Measurements from ENCODE around the gene NISCH. TPM values are rescaled to one million over a fixed set of nuclear protein-coding genes. Genes with fewer than 3 reads are reported as not detected.

NISCH gene
- total and polyA plus RNA-seq, 2 donors (not counting 1 experiment from before 2014, with no cell fraction given): 130 to 169 TPM

- H3K27me3 Mint-ChIP-seq: no peaks in the 10 kb centered on the region
These were observed 57.9 kb downstream of the NISCH start for GRCh38 chr3:52513281-52513680.

GRCh38 chr3:52514576-52514975 is 59.2 kb downstream of the NISCH start:
- no peak overlapping the region for H3K4me2 ChIP-seq (replicated peaks; ENCODE audit: low read depth, low read length, poor library complexity, severe bottlenecking)
- ChIA-PET POLR2A (no interaction called here), CTCF (no interaction called here)
- Mint-ChIP-seq H3K4me1 (no peaks in the 10 kb centered on the region), H3K27me3 (no peaks in the 10 kb centered on the region), H3K4me3 (no peak overlapping the region), H3K9me3 (ENCODE audit: insufficient read depth) (no peaks in the 10 kb centered on the region), H3K27ac (no peak overlapping the region)
- no peak overlapping the region for H3K9ac ChIP-seq (ENCODE audit: low read length)
- H3K79me2 ChIP-seq (ENCODE audit: control insufficient read depth, insufficient read depth, low read length): no peaks in the 10 kb centered on the region
- intact Hi-C loops (cut with micrococcal nuclease): no loop called here
- H3K27me3 ChIP-seq (replicated peaks in 1 of 4; ENCODE audit: control extremely low read depth in 1 of 4, control insufficient read depth in 3 of 4, insufficient read depth in 4 of 4, low read length in 3 of 4): no peaks in the 10 kb centered on the region
- no peaks in the 10 kb centered on the region for H3K9me3 ChIP-seq (ENCODE audit: control extremely low read depth in 1 of 3, control insufficient read depth in 2 of 3, insufficient read depth in 1 of 3, low read length in 2 of 3)
- H3K4me3 ChIP-seq (ENCODE audit: control extremely low read depth in 1 of 5, extremely low read depth in 1 of 5, insufficient read depth in 1 of 5, low read depth in 2 of 5, low read length in 4 of 5): no peak overlapping the region
- DNase-seq (no peak), ATAC-seq (ENCODE audit: low read depth) (no peak)
- TF ChIP-seq CTCF (IDR thresholded peaks at IDR 0.05) (no peak), EZH2 (IDR thresholded peaks at IDR 0.05; ENCODE audit: borderline replicate concordance, insufficient read depth, low read depth, low read length, poor library complexity, severe bottlenecking) (no peak)
- WGBS (ENCODE audit: insufficient coverage): 89% methylated on average over 9 of the region's 11 CpGs
- H4K20me1 ChIP-seq (ENCODE audit: control insufficient read depth, insufficient read depth, low read length, poor library complexity, severe bottlenecking): no peaks in the 10 kb centered on the region
- H3K4me1 ChIP-seq (ENCODE audit: control insufficient read depth in 2 of 2, insufficient read depth in 2 of 2, low read length in 2 of 2): no peaks in the 10 kb centered on the region
- H3K27ac ChIP-seq (ENCODE audit: low read length in 2 of 2): no peak overlapping the region
- H2AFZ ChIP-seq (ENCODE audit: insufficient read depth, low read depth, low read length, poor library complexity, severe bottlenecking): no peak overlapping the region
- H3K36me3 ChIP-seq (replicated peaks in 1 of 2; ENCODE audit: control extremely low read depth in 1 of 2, control insufficient read depth in 1 of 2, extremely low read depth in 1 of 2, insufficient read depth in 2 of 2, low read length in 1 of 2): no peaks in the 10 kb centered on the region

More at GRCh38 chr3:52513281-52513680, 57.9 kb downstream of the NISCH start:
- no peak for DNase-seq
- H3K9me3 ChIP-seq (ENCODE audit: control extremely low read depth in 1 of 3, control insufficient read depth in 2 of 3, insufficient read depth in 1 of 3, low read length in 2 of 3): no peaks in the 10 kb centered on the region
- no peak for TF ChIP-seq CTCF (IDR thresholded peaks at IDR 0.05)
- H3K4me1 Mint-ChIP-seq: no peaks in the 10 kb centered on the region
- no peaks in the 10 kb centered on the region for H3K79me2 ChIP-seq (ENCODE audit: control insufficient read depth, insufficient read depth, low read length)
- H4K20me1 ChIP-seq (ENCODE audit: control insufficient read depth, insufficient read depth, low read length, poor library complexity, severe bottlenecking): no peaks in the 10 kb centered on the region
- H3K4me3 ChIP-seq (ENCODE audit: control extremely low read depth in 1 of 5, extremely low read depth in 1 of 5, insufficient read depth in 1 of 5, low read depth in 2 of 5, low read length in 4 of 5): no peak overlapping the region
- no peaks in the 10 kb centered on the region for H3K4me1 ChIP-seq (ENCODE audit: control insufficient read depth in 2 of 2, insufficient read depth in 2 of 2, low read length in 2 of 2)
- 93% methylated on average over 7 of the region's 7 CpGs for WGBS (ENCODE audit: insufficient coverage)
- ATAC-seq (ENCODE audit: low read depth): no peak
- no peak overlapping the region for H3K4me2 ChIP-seq (replicated peaks; ENCODE audit: low read depth, low read length, poor library complexity, severe bottlenecking)
- no peaks in the 10 kb centered on the region for H3K36me3 ChIP-seq (replicated peaks in 1 of 2; ENCODE audit: control extremely low read depth in 1 of 2, control insufficient read depth in 1 of 2, extremely low read depth in 1 of 2, insufficient read depth in 2 of 2, low read length in 1 of 2)
- H3K9me3 Mint-ChIP-seq (ENCODE audit: insufficient read depth): no peaks in the 10 kb centered on the region
- no peaks in the 10 kb centered on the region for H3K27me3 ChIP-seq (replicated peaks in 1 of 4; ENCODE audit: control extremely low read depth in 1 of 4, control insufficient read depth in 3 of 4, insufficient read depth in 4 of 4, low read length in 3 of 4)
- H3K27ac Mint-ChIP-seq: no peak overlapping the region
- no peak overlapping the region for H3K4me3 Mint-ChIP-seq
- ChIA-PET POLR2A (no interaction called here), CTCF (no interaction called here)
- intact Hi-C loops (cut with micrococcal nuclease): no loop called here
- H3K9ac ChIP-seq (ENCODE audit: low read length): no peak overlapping the region
- no peak overlapping the region for H3K27ac ChIP-seq (ENCODE audit: low read length in 2 of 2)
- no peak overlapping the region for H2AFZ ChIP-seq (ENCODE audit: insufficient read depth, low read depth, low read length, poor library complexity, severe bottlenecking)
